HG03025 (cell line): ENCODE measurements around the gene DMXL1.
"Not testable (repeated sequence)": the region's sequence is repeated elsewhere in the genome, so short reads cannot be mapped to it uniquely, and the experiment has no call there.

Source experiments
- ATAC-seq: cut with Tn5 transposase; IDR thresholded peaks from one replicate; pipeline ENCODE4 v1.9.1; 2021; ENCODE audit warnings: mild to moderate bottlenecking, moderate library complexity; ENCODE audit not compliant: unreplicated experiment, low FRiP score

Gene DMXL1

GRCh38 chr5:119117237-119117636 lies 46.4 kb downstream of the DMXL1 start:
- no peak for ATAC-seq

GRCh38 chr5:119118000-119118399 lies 47.1 kb downstream of the DMXL1 start:
- no peak for ATAC-seq

GRCh38 chr5:119120893-119121292 lies 50.0 kb downstream of the DMXL1 start:
- no peak for ATAC-seq

- ATAC-seq: not testable (repeated sequence)
These were observed 51.6 kb downstream of the DMXL1 start for GRCh38 chr5:119122474-119122873.

GRCh38 chr5:119123280-119123679 lies 52.4 kb downstream of the DMXL1 start:
- no peak for ATAC-seq

GRCh38 chr5:119129770-119130169 lies 58.9 kb downstream of the DMXL1 start:
- ATAC-seq: no peak

- no peak for ATAC-seq
These were observed 60.8 kb downstream of the DMXL1 start for GRCh38 chr5:119131530-119132304.

GRCh38 chr5:119135743-119136142 lies 64.9 kb downstream of the DMXL1 start:
- not testable (repeated sequence) for ATAC-seq

GRCh38 chr5:119136666-119137318 lies 65.9 kb downstream of the DMXL1 start:
- no peak for ATAC-seq

GRCh38 chr5:119153629-119154028 lies 82.7 kb downstream of the DMXL1 start:
- no peak for ATAC-seq

GRCh38 chr5:119158144-119158543 lies 87.3 kb downstream of the DMXL1 start:
- ATAC-seq: no peak

GRCh38 chr5:119161430-119161829 lies 90.5 kb downstream of the DMXL1 start:
- no peak for ATAC-seq

- no peak for ATAC-seq
These were observed 95.1 kb downstream of the DMXL1 start for GRCh38 chr5:119166026-119166425.

- no peak for ATAC-seq
These were observed 97.5 kb downstream of the DMXL1 start for GRCh38 chr5:119168401-119168800.

GRCh38 chr5:119171686-119172085 lies 100.8 kb downstream of the DMXL1 start:
- ATAC-seq: no peak

- no peak for ATAC-seq
These were observed 103.8 kb downstream of the DMXL1 start for GRCh38 chr5:119174578-119175163.

- ATAC-seq: no peak
These were observed 105.9 kb downstream of the DMXL1 start for GRCh38 chr5:119176785-119177184.

- ATAC-seq: no peak
These were observed 106.3 kb downstream of the DMXL1 start for GRCh38 chr5:119177226-119177625.

GRCh38 chr5:119178435-119178834 lies 107.5 kb downstream of the DMXL1 start:
- ATAC-seq: no peak

GRCh38 chr5:119179857-119180641 lies 109.2 kb downstream of the DMXL1 start:
- ATAC-seq: no peak

GRCh38 chr5:119185512-119185911 lies 114.6 kb downstream of the DMXL1 start:
- not testable (repeated sequence) for ATAC-seq
